ENCODE measurements around the gene ALAS1. TPM values are rescaled to one million over a fixed set of nuclear protein-coding genes. Genes with fewer than 3 reads are reported as not detected.

ALAS1 gene
- total and polyA plus RNA-seq, 2 donors (not counting 3 experiments of a cell fraction or from before 2014, with no cell fraction given), result 45.1 to 72.1 TPM

DNA sequence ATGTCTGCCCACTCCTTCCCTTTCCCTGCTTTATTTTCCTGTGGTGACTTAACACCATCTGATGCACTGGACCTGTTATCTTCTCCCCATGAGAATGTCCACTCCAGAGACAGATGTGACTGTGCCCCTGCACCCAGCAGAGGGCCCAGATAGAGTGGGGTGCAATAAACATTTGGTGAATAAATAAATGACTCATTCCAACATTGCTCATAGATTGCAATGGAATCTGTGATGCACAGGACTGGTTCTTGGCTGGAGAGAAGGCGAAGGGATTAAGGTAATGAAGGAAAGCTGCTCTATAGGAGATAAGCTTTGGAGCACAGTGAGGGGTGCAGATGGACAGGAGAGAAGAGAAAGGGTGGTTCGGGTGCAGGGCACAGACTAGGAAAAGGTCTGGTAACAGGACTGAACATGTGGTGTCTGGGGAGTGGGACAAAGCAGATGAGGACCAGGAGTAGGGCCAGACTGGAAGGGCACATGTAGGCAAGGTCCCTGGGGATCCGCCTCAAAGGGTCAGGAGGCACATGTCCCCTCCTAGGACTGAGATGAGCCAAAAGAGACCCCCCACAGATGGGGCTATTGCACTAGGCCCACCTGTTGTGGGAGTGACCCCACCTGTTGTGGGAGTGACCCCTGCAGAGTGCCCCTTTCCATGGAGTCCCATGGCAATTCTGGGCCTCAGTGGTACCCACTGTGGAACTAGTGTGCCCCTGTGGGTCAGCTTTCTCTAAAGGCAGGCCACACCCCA, 26.3 kb upstream of the ALAS1 start:
- no peak overlapping the region for H3K27ac ChIP-seq (ENCODE audit: insufficient read depth, low read depth, low read length)
- no peak for TF ChIP-seq MYC (IDR thresholded peaks at IDR 0.05; ENCODE audit: low read depth, low read length)
- TF ChIP-seq GATA2 (IDR thresholded peaks at IDR 0.05; ENCODE audit: insufficient read depth, insufficient read length, low read depth, low read length), result no peak
- no peak for TF ChIP-seq POLR2AphosphoS5 (IDR thresholded peaks at IDR 0.05; ENCODE audit: insufficient read depth, low read depth, low read length)
- no peak for TF ChIP-seq EZH2 (IDR thresholded peaks at IDR 0.05; ENCODE audit: borderline replicate concordance, low read depth, low read length, severe bottlenecking)
- no peak for TF ChIP-seq FOS (IDR thresholded peaks at IDR 0.05; ENCODE audit: borderline replicate concordance, insufficient read depth, low read length)
- TF ChIP-seq, protein P1, sequence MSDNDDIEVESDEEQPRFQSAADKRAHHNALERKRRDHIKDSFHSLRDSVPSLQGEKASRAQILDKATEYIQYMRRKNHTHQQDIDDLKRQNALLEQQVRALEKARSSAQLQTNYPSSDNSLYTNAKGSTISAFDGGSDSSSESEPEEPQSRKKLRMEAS (IDR thresholded peaks at IDR 0.05; ENCODE audit: insufficient read depth, insufficient read length), result no peak
- no peak for TF ChIP-seq JUN (IDR thresholded peaks at IDR 0.05; ENCODE audit: borderline replicate concordance, insufficient read depth, insufficient read length, low read depth)
- TF ChIP-seq, protein P2, sequence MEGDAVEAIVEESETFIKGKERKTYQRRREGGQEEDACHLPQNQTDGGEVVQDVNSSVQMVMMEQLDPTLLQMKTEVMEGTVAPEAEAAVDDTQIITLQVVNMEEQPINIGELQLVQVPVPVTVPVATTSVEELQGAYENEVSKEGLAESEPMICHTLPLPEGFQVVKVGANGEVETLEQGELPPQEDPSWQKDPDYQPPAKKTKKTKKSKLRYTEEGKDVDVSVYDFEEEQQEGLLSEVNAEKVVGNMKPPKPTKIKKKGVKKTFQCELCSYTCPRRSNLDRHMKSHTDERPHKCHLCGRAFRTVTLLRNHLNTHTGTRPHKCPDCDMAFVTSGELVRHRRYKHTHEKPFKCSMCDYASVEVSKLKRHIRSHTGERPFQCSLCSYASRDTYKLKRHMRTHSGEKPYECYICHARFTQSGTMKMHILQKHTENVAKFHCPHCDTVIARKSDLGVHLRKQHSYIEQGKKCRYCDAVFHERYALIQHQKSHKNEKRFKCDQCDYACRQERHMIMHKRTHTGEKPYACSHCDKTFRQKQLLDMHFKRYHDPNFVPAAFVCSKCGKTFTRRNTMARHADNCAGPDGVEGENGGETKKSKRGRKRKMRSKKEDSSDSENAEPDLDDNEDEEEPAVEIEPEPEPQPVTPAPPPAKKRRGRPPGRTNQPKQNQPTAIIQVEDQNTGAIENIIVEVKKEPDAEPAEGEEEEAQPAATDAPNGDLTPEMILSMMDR (IDR thresholded peaks at IDR 0.05; ENCODE audit: extremely low read depth in 1 of 2, insufficient read depth in 1 of 2, low read depth in 1 of 2, low read length in 2 of 2), result no peak
- TF ChIP-seq POLR2A (IDR thresholded peaks at IDR 0.05; ENCODE audit: low read depth, low read length), result no peak

More for the DNA sequence above, 26.3 kb upstream of the ALAS1 start:
- Histone ChIP-seq H3K4me3 (replicated peaks in 1 of 3; ENCODE audit: insufficient read depth in 1 of 3, low read depth in 1 of 3, low read length in 3 of 3) (no peak overlapping the region), H3K36me3 (ENCODE audit: control insufficient read depth in 2 of 2, extremely low read depth in 1 of 2, insufficient read depth in 2 of 2, low read length in 2 of 2) (no peaks in the 10 kb centered on the region), H2AFZ (ENCODE audit: low read depth, low read length) (no peak overlapping the region), H3K79me2 (ENCODE audit: control insufficient read depth, insufficient read depth, low read length) (no peaks in the 10 kb centered on the region), H3K27me3 (ENCODE audit: control insufficient read depth in 2 of 2, insufficient read depth in 2 of 2, low read length in 2 of 2) (no peaks in the 10 kb centered on the region), H3K9me3 (replicated peaks; ENCODE audit: control insufficient read depth, insufficient read depth, low read length) (no peaks in the 10 kb centered on the region), H3K9me1 (replicated peaks; ENCODE audit: control insufficient read depth, extremely low read depth, insufficient read depth, low read length) (no peaks in the 10 kb centered on the region), H3K4me2 (ENCODE audit: insufficient read depth, low read length) (no peak overlapping the region), H3K9ac (replicated peaks; ENCODE audit: extremely low read depth, insufficient read depth, low read length) (no peak overlapping the region), H4K20me1 (replicated peaks; ENCODE audit: control insufficient read depth, extremely low read depth, insufficient read depth, low read length) (no peaks in the 10 kb centered on the region), H3K4me1 (ENCODE audit: control insufficient read depth, extremely low read depth, insufficient read depth, low read length) (no peaks in the 10 kb centered on the region)
- DNase-seq (ENCODE audit: low read depth, low spot score) (no peak), FAIRE-seq (no peak)
- POLR2A ChIA-PET, result no interaction called here
- CTCF ChIA-PET, result interaction anchor here (1.7 to 2.7 kb wide), 2 partner anchors 10 to 49 kb away, joined by 5 to 11 read pairs; no protein-coding TSS in a partner anchor
- intact Hi-C loops (cut with micrococcal nuclease), result no loop called here
- dilution Hi-C loops (cut with MboI; ENCODE audit: extremely low pct_ligation_motif_present, low sequenced_read_pairs), result no loop called here
- BruUV-seq (replicated peaks), result no TSS peak
